Mammary epithelial cell (primary cell): ENCODE measurements around the gene GRIN2A.

Source experiments
- CTCF ChIP-seq, 2 donors: IDR thresholded peaks in 1 of 2; conservative IDR thresholded peaks in 1 of 2; 2 replicates each; pipeline ENCODE4 v1.5.1; 2011 to 2012; ENCODE audit warnings: inconsistent platforms in 2 of 2, low read length in 2 of 2, mild to moderate bottlenecking in 2 of 2, control low read depth in 1 of 2, low read depth in 1 of 2; ENCODE audit not compliant: insufficient read depth in 1 of 2; ENCODE audit errors: extremely low read depth in 1 of 2
- EZH2 ChIP-seq: IDR thresholded peaks from 2 replicates; pipeline ENCODE4 v1.6.1; 2012; ENCODE audit warnings: low read length, inconsistent platforms, borderline replicate concordance

DNA sequence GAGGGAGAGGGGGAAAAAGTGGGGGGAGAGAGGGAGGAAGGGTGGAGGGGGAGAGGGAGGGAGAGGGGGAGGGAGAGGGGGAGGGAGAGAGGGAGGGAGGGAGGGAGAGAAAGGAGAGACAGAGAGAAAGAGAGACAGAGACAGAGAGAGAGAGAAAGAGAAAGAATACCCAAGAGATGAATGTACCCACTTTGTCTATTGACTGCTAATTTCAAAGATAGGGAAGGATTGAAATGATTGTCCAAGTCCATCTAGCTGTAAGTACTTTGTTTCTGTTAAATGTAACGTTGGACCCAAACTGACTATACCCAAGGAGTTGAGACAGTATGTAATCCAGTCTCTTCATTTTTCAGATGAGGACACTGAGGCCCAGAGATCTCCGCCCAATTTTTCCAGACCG, 374.9 kb downstream of the GRIN2A start:
- TF ChIP-seq CTCF (conservative IDR thresholded peaks at IDR 0.05 in 1 of 2, IDR thresholded peaks at IDR 0.05 in 1 of 2; ENCODE audit: extremely low read depth in 1 of 2, insufficient read depth in 1 of 2, low read depth in 1 of 2, low read length in 2 of 2) (no peak), EZH2 (no peak)
